Activated naive CD4-positive, alpha-beta T cell treated with anti-CD3 and anti-CD28 coated beads, Interleukin-2, amount 50 U/mL, for 72 hours (primary cell): ENCODE data around the gene CCDC82. TPM values are rescaled to one million over a fixed set of nuclear protein-coding genes. Genes with fewer than 3 reads are reported as not detected.
A peak's percentile ranks its signal among the peaks of the same experiment; 100 is the strongest.

Experiments used
- ATAC-seq, 2 donors: fragments of 150-1000 bp; cut with Tn5 transposase; 2 replicates each; pipeline ENCODE4 v1.10.0; 2021; ENCODE audit warnings: mild to moderate bottlenecking in 2 of 2, moderate library complexity in 2 of 2
- DNase-seq, 2 donors: peaks; one replicate each; pipeline ENCODE4 v3.0.0; 2021 to 2022; ENCODE audit warnings: low spot score in 2 of 2
- H3K27ac Mint-ChIP-seq, 2 donors: one replicate each; pipeline ENCODE4 v1.8.0; 2022; ENCODE audit warnings: mild to moderate bottlenecking in 2 of 2, mixed read lengths in 2 of 2
- H3K36me3 Mint-ChIP-seq, 2 donors: one replicate each; pipeline ENCODE4 v1.8.0; 2022; ENCODE audit warnings: mixed read lengths in 2 of 2
- H3K9me3 Mint-ChIP-seq, 2 donors: one replicate each; pipeline ENCODE4 v1.8.0; 2022; ENCODE audit warnings: mixed read lengths in 2 of 2
- total RNA-seq, 2 donors: library from RNA; stranded (reverse); gene quantifications; one replicate each; pipeline ENCODE4 v1.2.3, GENCODE V29; 2022

CCDC82 gene
- total RNA-seq, 2 donors from 2014 or later = 33.3 to 58.6 TPM

GRCh38 chr11:96338910-96339705 is 50.6 kb downstream of the CCDC82 start:
- peak overlapping the region; percentile 84 to 93 for H3K27ac Mint-ChIP-seq
- H3K36me3 Mint-ChIP-seq = peaks cover 40 to 44% of the 10 kb centered on the region in 2 donors
- DNase-seq = peak in 1 of 2 donors; percentile 19
- peak; percentile 17 to 19 for ATAC-seq
- no peaks in the 10 kb centered on the region for H3K9me3 Mint-ChIP-seq

GRCh38 chr11:96337541-96338431 is 51.9 kb downstream of the CCDC82 start:
- H3K27ac Mint-ChIP-seq = peak overlapping the region; percentile 38 to 93
- DNase-seq (peak in 1 of 2 donors; percentile 31), ATAC-seq (peak; percentile 27 to 36)
- no peaks in the 10 kb centered on the region for H3K9me3 Mint-ChIP-seq
- H3K36me3 Mint-ChIP-seq = peaks cover 37 to 48% of the 10 kb centered on the region in 2 donors

- no peak overlapping the region for H3K27ac Mint-ChIP-seq
- no peak for ATAC-seq
- no peaks in the 10 kb centered on the region for H3K9me3 Mint-ChIP-seq
- H3K36me3 Mint-ChIP-seq = peaks cover 13 to 35% of the 10 kb centered on the region in 2 donors
- DNase-seq = no peak
Observed at GRCh38 chr11:96335388-96335787, 54.3 kb downstream of the CCDC82 start.

GRCh38 chr11:96334219-96334618 is 55.5 kb downstream of the CCDC82 start:
- Mint-ChIP-seq H3K9me3 (no peaks in the 10 kb centered on the region), H3K27ac (no peak overlapping the region), H3K36me3 (peaks cover 7 to 37% of the 10 kb centered on the region in 2 donors)
- ATAC-seq (no peak), DNase-seq (no peak)

GRCh38 chr11:96333191-96333719 is 56.5 kb downstream of the CCDC82 start:
- H3K36me3 Mint-ChIP-seq = peaks cover 6 to 46% of the 10 kb centered on the region in 2 donors
- DNase-seq = no peak

GRCh38 chr11:96332126-96332771 is 57.5 kb downstream of the CCDC82 start:
- no peaks in the 10 kb centered on the region for H3K9me3 Mint-ChIP-seq
- H3K36me3 Mint-ChIP-seq = peaks cover 0 to 48% of the 10 kb centered on the region in 2 donors
- ATAC-seq (no peak), DNase-seq (no peak)
- H3K27ac Mint-ChIP-seq = peak overlapping the region in 1 of 2 donors; percentile 30

More at GRCh38 chr11:96333191-96333719, 56.5 kb downstream of the CCDC82 start:
- no peak for ATAC-seq
- Mint-ChIP-seq H3K27ac (no peak overlapping the region), H3K9me3 (no peaks in the 10 kb centered on the region)

- DNase-seq (no peak), ATAC-seq (peak in 1 of 2 donors; percentile 25)
- Mint-ChIP-seq H3K36me3 (peaks cover 0 to 48% of the 10 kb centered on the region in 2 donors), H3K9me3 (no peaks in the 10 kb centered on the region), H3K27ac (peak overlapping the region in 1 of 2 donors; percentile 30)
Observed at GRCh38 chr11:96331699-96332116, 58.0 kb downstream of the CCDC82 start.

GRCh38 chr11:96330511-96330859 is 59.2 kb downstream of the CCDC82 start:
- H3K36me3 Mint-ChIP-seq = peaks cover 0 to 47% of the 10 kb centered on the region in 2 donors
- ATAC-seq (no peak), DNase-seq (no peak)
- no peaks in the 10 kb centered on the region for H3K9me3 Mint-ChIP-seq
- H3K27ac Mint-ChIP-seq = peak overlapping the region; percentile 83 to 88

GRCh38 chr11:96329855-96330510 is 59.7 kb downstream of the CCDC82 start:
- Mint-ChIP-seq H3K27ac (peak overlapping the region; percentile 66 to 88), H3K9me3 (no peaks in the 10 kb centered on the region), H3K36me3 (peaks cover 0 to 44% of the 10 kb centered on the region in 2 donors)
- ATAC-seq = peak in 1 of 2 donors; percentile 26
- DNase-seq = no peak

- peaks cover 0 to 38% of the 10 kb centered on the region in 2 donors for H3K36me3 Mint-ChIP-seq
- no peak for DNase-seq
- no peaks in the 10 kb centered on the region for H3K9me3 Mint-ChIP-seq
- peak; percentile 92 to 96 for ATAC-seq
- peak overlapping the region; percentile 66 to 88 for H3K27ac Mint-ChIP-seq
Observed at GRCh38 chr11:96329419-96329818, 60.3 kb downstream of the CCDC82 start.

- Mint-ChIP-seq H3K9me3 (no peaks in the 10 kb centered on the region), H3K27ac (peak overlapping the region in 1 of 2 donors; percentile 88), H3K36me3 (peaks cover 0 to 39% of the 10 kb centered on the region in 2 donors)
- ATAC-seq (no peak), DNase-seq (no peak)
Observed at GRCh38 chr11:96328395-96329010, 61.2 kb downstream of the CCDC82 start.

GRCh38 chr11:96326959-96327358 is 62.8 kb downstream of the CCDC82 start:
- no peaks in the 10 kb centered on the region for H3K9me3 Mint-ChIP-seq
- peak overlapping the region in 1 of 2 donors; percentile 13 for H3K27ac Mint-ChIP-seq
- ATAC-seq (no peak), DNase-seq (no peak)
- peaks cover 5 to 52% of the 10 kb centered on the region in 2 donors for H3K36me3 Mint-ChIP-seq

- Mint-ChIP-seq H3K36me3 (peaks cover 11 to 49% of the 10 kb centered on the region in 2 donors), H3K27ac (no peak overlapping the region), H3K9me3 (no peaks in the 10 kb centered on the region)
- no peak for DNase-seq
- ATAC-seq = no peak
Observed at GRCh38 chr11:96324912-96325311, 64.8 kb downstream of the CCDC82 start.

- Mint-ChIP-seq H3K36me3 (peaks cover 11 to 46% of the 10 kb centered on the region in 2 donors), H3K9me3 (no peaks in the 10 kb centered on the region), H3K27ac (peak overlapping the region in 1 of 2 donors; percentile 12)
- no peak for ATAC-seq
- no peak for DNase-seq
Observed at GRCh38 chr11:96323642-96323985, 66.1 kb downstream of the CCDC82 start.

GRCh38 chr11:96322775-96323641 is 66.7 kb downstream of the CCDC82 start:
- ATAC-seq (no peak), DNase-seq (no peak)
- peaks cover 11 to 40% of the 10 kb centered on the region in 2 donors for H3K36me3 Mint-ChIP-seq
- peak overlapping the region in 1 of 2 donors; percentile 12 for H3K27ac Mint-ChIP-seq
- no peaks in the 10 kb centered on the region for H3K9me3 Mint-ChIP-seq
